A549 (cell line): ENCODE data around the gene BTG3. TPM values are rescaled to one million over a fixed set of nuclear protein-coding genes. Genes with fewer than 3 reads are reported as not detected.

Experiments used
- ATAC-seq, 2 experiments: fragments of 200-7000 bp in 1 of 2; fragments of >200 bp in 1 of 2; cut with Nextera tagmentation in 1 of 2; cut with Tn5 transposase in 1 of 2; 3 replicates each; pipeline versions ENCODE4 v1.8.0 to v1.9.1; 2018 to 2020; ENCODE audit warnings: mild to moderate bottlenecking in 1 of 2, moderate library complexity in 1 of 2
- CTCF ChIA-PET: fragments of 300-600 bp; sonication (Branson Sonifier 250); formaldehyde crosslinking; extraction: SDS; loops from one replicate; lab custom pipeline; 2021; ENCODE audit warnings: antibody characterized with exemption, inconsistent platforms; lab: Yijun Ruan, JAX
- POLR2A ChIA-PET: fragments of 350-600 bp; formaldehyde crosslinking; extraction: SDS; loops from one replicate; lab custom pipeline; 2021; ENCODE audit warnings: antibody characterized with exemption, inconsistent platforms; lab: Yijun Ruan, JAX
- DNase-seq, 2 experiments: peaks; one replicate each; pipeline versions ENCODE4 v3.0.0 to v3.0.0-alpha.2; 2011 to 2016; ENCODE audit warnings: low read depth in 1 of 2, low spot score in 1 of 2
- FAIRE-seq: peaks from 2 replicates; lab custom pipeline; 2011; peaks lifted over from hg19 to GRCh38; lab: Jason Lieb, UNC
- H3K27ac ChIP-seq, 2 experiments: fragments of >200 bp; sonication (Bioruptor Twin); formaldehyde crosslinking; 3 replicates each; pipeline ENCODE4 v1.5.1; 2016 to 2017
- H3K4me1 ChIP-seq: fragments of >200 bp; sonication (Bioruptor Twin); formaldehyde crosslinking; 3 replicates; pipeline ENCODE4 v1.6.1; 2016
- H3K4me2 ChIP-seq: fragments of >200 bp; sonication (Bioruptor Twin); formaldehyde crosslinking; 3 replicates; pipeline ENCODE4 v1.6.1; 2016
- H3K4me3 ChIP-seq: fragments of >200 bp; sonication (Bioruptor Twin); formaldehyde crosslinking; 3 replicates; pipeline ENCODE4 v1.5.1; 2016
- H3K9me3 ChIP-seq: fragments of >200 bp; sonication (Bioruptor Twin); formaldehyde crosslinking; 3 replicates; pipeline ENCODE4 v1.6.1; 2016
- CBX8 ChIP-seq: fragments of 200-600 bp; sonication (generic); IDR thresholded peaks from 2 replicates; pipeline ENCODE4 v1.6.1; 2016
- CEBPB ChIP-seq, 2 experiments: fragments of >200 bp in 1 of 2; sonication (Bioruptor Twin) in 1 of 2; formaldehyde crosslinking in 1 of 2; IDR thresholded peaks; 2 replicates each; pipeline ENCODE4 v1.6.1; 2012 to 2016
- CHD2 ChIP-seq: fragments of 150-350 bp; IDR thresholded peaks from 2 replicates; pipeline ENCODE4 v1.6.1; 2014; ENCODE audit warnings: low read length; ENCODE audit not compliant: partially characterized antibody
- EHF ChIP-seq: fragments of 250-450 bp; sonication (Bioruptor Pico); IDR thresholded peaks from 2 replicates; pipeline ENCODE4 v1.5.0; 2020; ENCODE audit warnings: mild to moderate bottlenecking
- FOSB ChIP-seq: fragments of 250-450 bp; sonication (Bioruptor Pico); IDR thresholded peaks from 2 replicates; pipeline ENCODE4 v1.5.0; 2020; ENCODE audit warnings: mild to moderate bottlenecking, moderate library complexity
- HOXA7 ChIP-seq: fragments of 250-450 bp; sonication (Bioruptor Pico); IDR thresholded peaks from 2 replicates; pipeline ENCODE4 v1.5.0; 2020; ENCODE audit warnings: mild to moderate bottlenecking, moderate library complexity
- HOXB13 ChIP-seq: fragments of 250-450 bp; sonication (Bioruptor Pico); IDR thresholded peaks from 2 replicates; pipeline ENCODE4 v1.5.0; 2020; ENCODE audit warnings: low read depth, mild to moderate bottlenecking, moderate library complexity
- HOXB5 ChIP-seq: fragments of 250-450 bp; sonication (Bioruptor Pico); IDR thresholded peaks from 2 replicates; pipeline ENCODE4 v1.5.0; 2020; ENCODE audit warnings: mild to moderate bottlenecking, moderate library complexity
- KDM1A ChIP-seq: fragments of 200-600 bp; sonication (generic); IDR thresholded peaks from 2 replicates; pipeline ENCODE4 v1.6.1; 2016; ENCODE audit warnings: low read depth, mild to moderate bottlenecking
- MAZ ChIP-seq: fragments of 150-350 bp; IDR thresholded peaks from 2 replicates; pipeline ENCODE4 v1.6.1; 2014; ENCODE audit warnings: antibody characterized with exemption, low read depth, low read length, borderline replicate concordance
- NPAS2 ChIP-seq: fragments of 250-450 bp; sonication (Bioruptor Pico); IDR thresholded peaks from 2 replicates; pipeline ENCODE4 v1.8.0; 2022; ENCODE audit warnings: mild to moderate bottlenecking, moderate library complexity, borderline replicate concordance
- PHF8 ChIP-seq: fragments of 200-600 bp; sonication (generic); IDR thresholded peaks from 2 replicates; pipeline ENCODE4 v1.6.1; 2016; ENCODE audit warnings: low read depth, mild to moderate bottlenecking, antibody characterized with exemption, moderate library complexity, borderline replicate concordance
- POLR2A ChIP-seq: IDR thresholded peaks from 2 replicates; pipeline ENCODE4 v1.6.1; 2012; ENCODE audit warnings: mild to moderate bottlenecking, low read length
- TFCP2L1 ChIP-seq: fragments of 250-450 bp; sonication (Bioruptor Pico); IDR thresholded peaks from 2 replicates; pipeline ENCODE4 v1.5.0; 2021; ENCODE audit warnings: mild to moderate bottlenecking
- ZC3H11A ChIP-seq: fragments of 450-650 bp; IDR thresholded peaks from 2 replicates; pipeline ENCODE4 v1.6.1; 2014; ENCODE audit warnings: antibody characterized with exemption, mild to moderate bottlenecking
- WGBS: methylation state at CpG from one replicate; pipeline ENCODE4 v1.1.6; 2017; ENCODE audit errors: missing lambda C conversion rate; 5-methylcytosine and 5-hydroxymethylcytosine counted together
- polyA plus RNA-seq, 4 experiments: library from polyadenylated mRNA; depleted of rRNA in 3 of 4; stranded (reverse); fragments of >200 nt; fragmentation: RNase III in 1 of 4; extraction: RNeasy Plus Mini Kit Qiagen cat#74134 plus additional on column Dnase treatment in 1 of 4; gene quantifications; 2 replicates in 3 of 4; 3 replicates in 1 of 4; pipeline ENCODE4 v1.2.3, GENCODE V29; 2011 to 2017
- TF ChIP-seq, protein P1 (sequence below): fragments of >200 bp; sonication (Bioruptor Twin); formaldehyde crosslinking; IDR thresholded peaks from 3 replicates; pipeline ENCODE4 v1.6.1; 2016
- TF ChIP-seq, protein P2 (sequence below): fragments of 250-450 bp; sonication (Bioruptor Pico); IDR thresholded peaks from 2 replicates; pipeline ENCODE4 v1.5.0; 2021; ENCODE audit warnings: mild to moderate bottlenecking, moderate library complexity, borderline replicate concordance
- TF ChIP-seq, protein P3 (sequence below): IDR thresholded peaks from 2 replicates; pipeline ENCODE4 v1.6.1; 2012; ENCODE audit warnings: low read depth, borderline replicate concordance
- TF ChIP-seq, protein P4 (sequence below): fragments of 150-350 bp; IDR thresholded peaks from 2 replicates; pipeline ENCODE4 v1.6.1; 2014; ENCODE audit warnings: low read depth, mild to moderate bottlenecking, low read length
- TF ChIP-seq, protein P5 (sequence below): IDR thresholded peaks from 2 replicates; pipeline ENCODE4 v1.6.1; 2012

The BTG3 gene
- polyA plus RNA-seq, 2 of the 4 experiments (the other 2 are of a cell fraction), result 19.6 to 46.1 TPM

DNA sequence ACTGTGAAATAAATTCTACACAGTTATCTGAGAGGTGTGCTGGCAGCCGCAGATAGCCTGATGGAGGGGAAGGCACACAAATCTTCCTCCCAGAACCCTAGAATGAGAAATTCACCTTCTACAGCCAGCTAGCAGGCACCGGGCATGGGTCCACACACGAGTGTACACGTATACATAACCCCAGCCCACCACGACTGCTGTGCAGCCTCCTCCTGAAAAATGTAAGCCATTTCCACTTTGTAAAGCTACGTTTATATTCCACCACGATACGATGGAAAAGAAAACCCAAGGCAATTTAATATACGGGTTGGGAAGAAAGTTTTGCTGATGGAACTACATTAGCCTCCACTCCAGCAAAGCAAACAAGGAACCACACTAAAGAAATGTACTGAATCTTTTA lies 1.8 kb downstream of the BTG3 start (continued):
- TF ChIP-seq, protein P1, sequence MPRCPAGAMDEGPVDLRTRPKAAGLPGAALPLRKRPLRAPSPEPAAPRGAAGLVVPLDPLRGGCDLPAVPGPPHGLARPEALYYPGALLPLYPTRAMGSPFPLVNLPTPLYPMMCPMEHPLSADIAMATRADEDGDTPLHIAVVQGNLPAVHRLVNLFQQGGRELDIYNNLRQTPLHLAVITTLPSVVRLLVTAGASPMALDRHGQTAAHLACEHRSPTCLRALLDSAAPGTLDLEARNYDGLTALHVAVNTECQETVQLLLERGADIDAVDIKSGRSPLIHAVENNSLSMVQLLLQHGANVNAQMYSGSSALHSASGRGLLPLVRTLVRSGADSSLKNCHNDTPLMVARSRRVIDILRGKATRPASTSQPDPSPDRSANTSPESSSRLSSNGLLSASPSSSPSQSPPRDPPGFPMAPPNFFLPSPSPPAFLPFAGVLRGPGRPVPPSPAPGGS, result no peak
- TF ChIP-seq CBX8, result no peak
- TF ChIP-seq, protein P2, sequence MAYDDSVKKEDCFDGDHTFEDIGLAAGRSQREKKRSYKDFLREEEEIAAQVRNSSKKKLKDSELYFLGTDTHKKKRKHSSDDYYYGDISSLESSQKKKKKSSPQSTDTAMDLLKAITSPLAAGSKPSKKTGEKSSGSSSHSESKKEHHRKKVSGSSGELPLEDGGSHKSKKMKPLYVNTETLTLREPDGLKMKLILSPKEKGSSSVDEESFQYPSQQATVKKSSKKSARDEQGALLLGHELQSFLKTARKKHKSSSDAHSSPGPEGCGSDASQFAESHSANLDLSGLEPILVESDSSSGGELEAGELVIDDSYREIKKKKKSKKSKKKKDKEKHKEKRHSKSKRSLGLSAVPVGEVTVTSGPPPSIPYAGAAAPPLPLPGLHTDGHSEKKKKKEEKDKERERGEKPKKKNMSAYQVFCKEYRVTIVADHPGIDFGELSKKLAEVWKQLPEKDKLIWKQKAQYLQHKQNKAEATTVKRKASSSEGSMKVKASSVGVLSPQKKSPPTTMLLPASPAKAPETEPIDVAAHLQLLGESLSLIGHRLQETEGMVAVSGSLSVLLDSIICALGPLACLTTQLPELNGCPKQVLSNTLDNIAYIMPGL, result no peak

DNA sequence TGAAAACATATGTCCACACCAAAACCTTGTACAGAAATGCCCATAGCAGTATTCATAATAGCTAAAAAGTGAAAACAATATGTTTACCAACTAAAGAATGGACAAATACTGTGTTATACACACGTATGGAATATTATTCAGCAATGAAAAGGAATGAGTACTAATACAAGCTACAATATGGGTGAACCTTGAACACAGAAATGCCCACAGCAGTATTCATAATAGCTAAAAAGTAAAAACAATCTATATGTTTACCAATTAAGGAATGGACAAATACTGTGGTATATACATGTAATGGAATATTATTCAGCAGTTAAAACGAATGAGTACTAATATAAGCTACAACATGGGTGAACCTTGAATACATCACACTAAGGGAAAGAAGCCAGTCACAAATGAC lies 3.0 kb downstream of the BTG3 start:
- H3K4me2 ChIP-seq, result no peak overlapping the region
- peaks cover 13% of the 10 kb centered on the region; the same call in 1 of the 3 replicates for H3K4me1 ChIP-seq
- no peak for ATAC-seq
- no peak for DNase-seq
- FAIRE-seq, result no peak
- POLR2A ChIA-PET, result no interaction called here
- 93% methylated on average over 2 of the region's 2 CpGs for WGBS
- CTCF ChIA-PET, result interaction anchor here (1.6 kb wide), 1 partner anchor 24 kb away, joined by 6 read pairs; no protein-coding TSS in a partner anchor
- no peak overlapping the region for H3K27ac ChIP-seq
- no peak overlapping the region for H3K4me3 ChIP-seq
- H3K9me3 ChIP-seq, result no peaks in the 10 kb centered on the region
- no peak for TF ChIP-seq CEBPB (IDR thresholded peaks at IDR 0.05)
- TF ChIP-seq, protein P1, result no peak
- no peak for TF ChIP-seq POLR2A
- TF ChIP-seq CHD2, result no peak
- no peak for TF ChIP-seq HOXA7 (CRISPR knock-in tag)
- TF ChIP-seq, protein P3, sequence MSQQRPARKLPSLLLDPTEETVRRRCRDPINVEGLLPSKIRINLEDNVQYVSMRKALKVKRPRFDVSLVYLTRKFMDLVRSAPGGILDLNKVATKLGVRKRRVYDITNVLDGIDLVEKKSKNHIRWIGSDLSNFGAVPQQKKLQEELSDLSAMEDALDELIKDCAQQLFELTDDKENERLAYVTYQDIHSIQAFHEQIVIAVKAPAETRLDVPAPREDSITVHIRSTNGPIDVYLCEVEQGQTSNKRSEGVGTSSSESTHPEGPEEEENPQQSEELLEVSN, result no peak
- no peak for TF ChIP-seq KDM1A
- TF ChIP-seq, all 56 proteins: peak for 0

DNA sequence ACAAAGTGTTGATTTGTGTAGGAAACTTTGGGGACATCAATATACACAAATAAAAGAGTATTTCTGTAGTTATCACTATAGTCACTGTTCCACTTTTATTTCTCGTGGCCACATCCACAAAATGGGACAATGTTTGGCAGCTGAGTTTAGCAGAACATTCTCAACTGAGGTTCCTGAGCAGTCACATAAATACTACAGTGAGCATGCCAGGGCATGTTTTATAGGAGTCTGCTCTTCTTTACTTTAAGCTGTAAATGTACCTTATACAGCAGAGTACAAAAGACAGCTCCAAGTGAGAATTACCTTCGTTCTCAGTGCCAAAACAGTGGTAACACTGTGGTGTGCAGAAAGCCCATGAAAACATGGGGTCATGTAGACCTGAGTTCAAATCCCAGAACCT lies 5.0 kb downstream of the BTG3 start:
- DNase-seq (no peak), ATAC-seq (no peak), FAIRE-seq (no peak)
- Histone ChIP-seq H3K4me1 (peaks cover 13% of the 10 kb centered on the region; the same call in 1 of the 3 replicates), H3K4me3 (no peak overlapping the region), H3K27ac (0 out of 6 replicates have a peak overlapping the region, but pooled peaks have one; percentile 21 to 52), H3K9me3 (no peaks in the 10 kb centered on the region), H3K4me2 (no peak overlapping the region)
- CTCF ChIA-PET, result interaction anchor here (0.7 kb wide), 1 partner anchor 16 kb away, joined by 3 read pairs; no protein-coding TSS in a partner anchor
- POLR2A ChIA-PET, result no interaction called here
- no peak for TF ChIP-seq PHF8
- TF ChIP-seq MAZ, result no peak
- no peak for TF ChIP-seq HOXB5 (CRISPR knock-in tag)
- TF ChIP-seq HOXB13, result no peak
- no peak for TF ChIP-seq NPAS2 (CRISPR knock-in tag)
- TF ChIP-seq, protein P3, result no peak
- no peak for TF ChIP-seq ZC3H11A
- no peak for TF ChIP-seq CEBPB (IDR thresholded peaks at IDR 0.05)
- no peak for TF ChIP-seq EHF
- no peak for TF ChIP-seq FOSB (CRISPR knock-in tag)
- no peak for TF ChIP-seq CHD2
- TF ChIP-seq TFCP2L1 (CRISPR knock-in tag), result no peak
- TF ChIP-seq, protein P4, sequence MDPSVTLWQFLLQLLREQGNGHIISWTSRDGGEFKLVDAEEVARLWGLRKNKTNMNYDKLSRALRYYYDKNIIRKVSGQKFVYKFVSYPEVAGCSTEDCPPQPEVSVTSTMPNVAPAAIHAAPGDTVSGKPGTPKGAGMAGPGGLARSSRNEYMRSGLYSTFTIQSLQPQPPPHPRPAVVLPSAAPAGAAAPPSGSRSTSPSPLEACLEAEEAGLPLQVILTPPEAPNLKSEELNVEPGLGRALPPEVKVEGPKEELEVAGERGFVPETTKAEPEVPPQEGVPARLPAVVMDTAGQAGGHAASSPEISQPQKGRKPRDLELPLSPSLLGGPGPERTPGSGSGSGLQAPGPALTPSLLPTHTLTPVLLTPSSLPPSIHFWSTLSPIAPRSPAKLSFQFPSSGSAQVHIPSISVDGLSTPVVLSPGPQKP, result no peak
- TF ChIP-seq, protein P5, sequence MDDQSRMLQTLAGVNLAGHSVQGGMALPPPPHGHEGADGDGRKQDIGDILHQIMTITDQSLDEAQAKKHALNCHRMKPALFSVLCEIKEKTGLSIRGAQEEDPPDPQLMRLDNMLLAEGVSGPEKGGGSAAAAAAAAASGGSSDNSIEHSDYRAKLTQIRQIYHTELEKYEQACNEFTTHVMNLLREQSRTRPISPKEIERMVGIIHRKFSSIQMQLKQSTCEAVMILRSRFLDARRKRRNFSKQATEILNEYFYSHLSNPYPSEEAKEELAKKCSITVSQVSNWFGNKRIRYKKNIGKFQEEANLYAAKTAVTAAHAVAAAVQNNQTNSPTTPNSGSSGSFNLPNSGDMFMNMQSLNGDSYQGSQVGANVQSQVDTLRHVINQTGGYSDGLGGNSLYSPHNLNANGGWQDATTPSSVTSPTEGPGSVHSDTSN, result no peak
- 92% methylated on average over 2 of the region's 2 CpGs for WGBS
